GM23248 (cell line): Measurements from ENCODE around the gene BCAS1.

ENCODE experiments used
- EZH2 ChIP-seq: fragments of 200-600 bp; sonication (generic); IDR thresholded peaks from 2 replicates; pipeline ENCODE4 v1.6.1; 2018; ENCODE audit warnings: antibody characterized with exemption, mild to moderate bottlenecking; ENCODE audit not compliant: insufficient read depth, poor library complexity, severe bottlenecking
- EZH2phosphoT487 ChIP-seq: fragments of 200-600 bp; sonication (generic); IDR thresholded peaks from 2 replicates; pipeline ENCODE4 v1.6.1; 2018; ENCODE audit warnings: antibody characterized with exemption, moderate library complexity, mild to moderate bottlenecking, low read depth; ENCODE audit not compliant: insufficient read depth

DNA sequence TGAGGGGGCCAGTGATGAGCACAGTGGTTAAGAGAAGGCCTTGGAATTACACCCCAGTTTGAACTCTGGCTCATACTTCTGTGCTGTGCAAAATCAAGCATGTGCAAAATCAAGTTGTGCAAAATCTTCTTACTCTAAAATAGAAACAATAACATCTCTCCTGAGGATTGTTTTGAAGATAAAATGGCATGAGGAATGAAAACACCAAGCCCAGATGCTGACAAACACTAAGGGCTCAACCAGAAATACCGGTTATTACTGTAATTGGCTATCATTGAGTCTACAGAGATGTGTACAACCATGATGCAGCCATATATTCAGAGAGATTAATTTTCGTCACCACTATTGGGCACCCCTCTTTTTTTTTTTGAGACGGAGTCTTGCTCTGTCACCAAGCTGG, 5.9 kb upstream of the BCAS1 start:
- no peak for TF ChIP-seq EZH2phosphoT487
- no peak for TF ChIP-seq EZH2
